T-helper 22 cell (primary cell): ENCODE measurements around the gene SMARCC2.
"Not testable (repeated sequence)": the region's sequence is repeated elsewhere in the genome, so short reads cannot be mapped to it uniquely, and the experiment has no call there.

Experiments
- DNase-seq: peaks from one replicate; pipeline ENCODE4 v3.0.0-alpha.2; 2020; ENCODE audit warnings: low read depth

SMARCC2 gene

GRCh38 chr12:56163533-56164344 lies 25.5 kb downstream of the SMARCC2 start:
- DNase-seq, result no peak

- no peak for DNase-seq
Observed at GRCh38 chr12:56162468-56163290, 26.6 kb downstream of the SMARCC2 start.

- DNase-seq, result no peak
Observed at GRCh38 chr12:56161690-56162351, 27.5 kb downstream of the SMARCC2 start.

- DNase-seq, result no peak
Observed at GRCh38 chr12:56160894-56161689, 28.2 kb downstream of the SMARCC2 start.

GRCh38 chr12:56160193-56160763 lies 29.0 kb downstream of the SMARCC2 start:
- DNase-seq, result peak; percentile 56

GRCh38 chr12:56159482-56160192 lies 29.6 kb downstream of the SMARCC2 start:
- DNase-seq, result no peak

GRCh38 chr12:56158926-56159461 lies 30.3 kb downstream of the SMARCC2 start:
- no peak for DNase-seq

- peak; percentile 90 for DNase-seq
Observed at GRCh38 chr12:56158029-56158925, 31.0 kb downstream of the SMARCC2 start, which contains the start of gene MYL6. Gene MYL6, plus strand, starts transcription at chr12:56158359. Its CDS starts 43 bp downstream, at chr12:56158402.

- DNase-seq, result no peak
Observed at GRCh38 chr12:56157201-56158028, 31.9 kb downstream of the SMARCC2 start.

- not testable (repeated sequence) for DNase-seq
Observed at GRCh38 chr12:56156464-56157200, 32.7 kb downstream of the SMARCC2 start.

- no peak for DNase-seq
Observed at GRCh38 chr12:56155256-56155845, 33.9 kb downstream of the SMARCC2 start.

- DNase-seq, result no peak
Observed at GRCh38 chr12:56154818-56155217, 34.5 kb downstream of the SMARCC2 start.

- no peak for DNase-seq
Observed at GRCh38 chr12:56154246-56154771, 35.0 kb downstream of the SMARCC2 start.

GRCh38 chr12:56153678-56154065 lies 35.6 kb downstream of the SMARCC2 start:
- no peak for DNase-seq

GRCh38 chr12:56152756-56153677 lies 36.3 kb downstream of the SMARCC2 start:
- no peak for DNase-seq
